IMR-90 (cell line): Measurements from ENCODE around the gene NWD2. TPM values are rescaled to one million over a fixed set of nuclear protein-coding genes. Genes with fewer than 3 reads are reported as not detected.

ENCODE experiments used
- ATAC-seq: fragments of 200-7000 bp; cut with Tn5 transposase; 2 replicates; pipeline ENCODE4 v1.9.1; 2020; ENCODE audit warnings: low read depth, mild to moderate bottlenecking, moderate library complexity
- BruUV-seq: library from RNA; stranded (reverse); fragments of 400-500 nt; replicated peaks from 2 replicates; lab custom pipeline; 2021; lab: Mats Ljungman, UMichigan
- CTCF ChIA-PET: fragments of 300-600 bp; formaldehyde crosslinking; extraction: SDS; loops from one replicate; lab custom pipeline; 2021; ENCODE audit warnings: antibody characterized with exemption; lab: Yijun Ruan, JAX
- POLR2A ChIA-PET: fragments of 300-600 bp; sonication (Branson Sonifier 250); formaldehyde crosslinking; loops from one replicate; lab custom pipeline; 2022; ENCODE audit warnings: antibody characterized with exemption; ENCODE audit not compliant: unreplicated experiment; lab: Charles Lee
- DNase-seq: peaks from one replicate; pipeline ENCODE4 v3.0.0; 2013
- H2AFZ ChIP-seq: replicated peaks from 2 replicates; pipeline ENCODE3; 2013; ENCODE audit warnings: low read length, mild to moderate bottlenecking; ENCODE audit not compliant: poor library complexity
- H2AK5ac ChIP-seq: 2 replicates; pipeline ENCODE4 v1.6.1; 2013; ENCODE audit warnings: low read depth, low read length, inconsistent platforms
- H2AK9ac ChIP-seq: replicated peaks from 2 replicates; pipeline ENCODE3; 2013; ENCODE audit warnings: mild to moderate bottlenecking, low read depth, low read length, moderate library complexity; ENCODE audit not compliant: poor library complexity
- H2BK120ac ChIP-seq: 2 replicates; pipeline ENCODE4 v1.6.1; 2013; ENCODE audit warnings: low read depth, low read length, inconsistent platforms
- H2BK15ac ChIP-seq: 3 replicates; pipeline ENCODE4 v1.6.1; 2013; ENCODE audit warnings: low read depth, low read length, inconsistent platforms
- H2BK20ac ChIP-seq: 2 replicates; pipeline ENCODE4 v1.6.1; 2013; ENCODE audit warnings: low read depth, mild to moderate bottlenecking, inconsistent platforms, low read length, moderate library complexity
- H2BK5ac ChIP-seq: 2 replicates; pipeline ENCODE4 v1.6.1; 2013; ENCODE audit warnings: mild to moderate bottlenecking, low read depth, low read length, inconsistent platforms; ENCODE audit not compliant: poor library complexity, severe bottlenecking
- H3K14ac ChIP-seq: replicated peaks from 2 replicates; pipeline ENCODE4 v1.6.1; 2013; ENCODE audit warnings: low read depth, low read length, inconsistent platforms
- H3K18ac ChIP-seq: 2 replicates; pipeline ENCODE4 v1.6.1; 2013; ENCODE audit warnings: low read depth, low read length, control low read depth
- H3K23ac ChIP-seq: 2 replicates; pipeline ENCODE4 v1.6.1; 2013; ENCODE audit warnings: low read depth, low read length, inconsistent platforms
- H3K27ac ChIP-seq: 2 replicates; pipeline ENCODE4 v1.5.1; 2013; ENCODE audit warnings: mild to moderate bottlenecking, control low read depth, low read length; ENCODE audit not compliant: insufficient read depth
- H3K27me3 ChIP-seq: 2 replicates; pipeline ENCODE4 v1.6.1; 2013; ENCODE audit warnings: low read length; ENCODE audit not compliant: control insufficient read depth, insufficient read depth
- H3K36me3 ChIP-seq: 2 replicates; pipeline ENCODE4 v1.6.1; 2013; ENCODE audit warnings: low read length, mixed read lengths; ENCODE audit not compliant: control insufficient read depth, insufficient read depth
- H3K4ac ChIP-seq: 2 replicates; pipeline ENCODE4 v1.6.1; 2013; ENCODE audit warnings: low read depth, low read length, inconsistent platforms
- H3K4me1 ChIP-seq: 2 replicates; pipeline ENCODE4 v1.6.1; 2013; ENCODE audit warnings: low read length, mixed read lengths; ENCODE audit not compliant: control insufficient read depth, insufficient read depth
- H3K4me2 ChIP-seq: 2 replicates; pipeline ENCODE4 v1.6.1; 2013; ENCODE audit warnings: low read depth, mild to moderate bottlenecking, control low read depth, low read length, moderate library complexity
- H3K4me3 ChIP-seq: 2 replicates; pipeline ENCODE4 v1.5.1; 2013; ENCODE audit warnings: low read depth, mild to moderate bottlenecking, control low read depth, low read length, moderate library complexity; ENCODE audit not compliant: insufficient read depth
- H3K56ac ChIP-seq: 2 replicates; pipeline ENCODE4 v1.6.1; 2013; ENCODE audit warnings: low read length, inconsistent platforms; ENCODE audit not compliant: insufficient read depth; ENCODE audit errors: extremely low read depth
- H3K79me1 ChIP-seq, 2 experiments: 2 replicates each; pipeline ENCODE4 v1.6.1; 2013; ENCODE audit warnings: low read length in 2 of 2, inconsistent platforms in 1 of 2, low read depth in 1 of 2
- H3K9ac ChIP-seq: 2 replicates; pipeline ENCODE4 v1.6.1; 2013; ENCODE audit warnings: low read depth, low read length, control low read depth
- H3K9me1 ChIP-seq: 2 replicates; pipeline ENCODE4 v1.6.1; 2013; ENCODE audit warnings: low read length, inconsistent platforms; ENCODE audit not compliant: insufficient read depth
- H3K9me3 ChIP-seq: 2 replicates; pipeline ENCODE4 v1.6.1; 2013; ENCODE audit warnings: low read length; ENCODE audit not compliant: control insufficient read depth, insufficient read depth
- H4K20me1 ChIP-seq: 2 replicates; pipeline ENCODE4 v1.6.1; 2013; ENCODE audit warnings: low read length, inconsistent platforms; ENCODE audit not compliant: insufficient read depth
- H4K5ac ChIP-seq: 2 replicates; pipeline ENCODE4 v1.6.1; 2013; ENCODE audit warnings: mild to moderate bottlenecking, low read depth, low read length, control low read depth
- H4K8ac ChIP-seq, 2 experiments: 2 replicates each; pipeline ENCODE4 v1.6.1; 2013; ENCODE audit warnings: low read depth in 2 of 2, low read length in 2 of 2, control low read depth in 1 of 2, inconsistent platforms in 1 of 2
- H4K91ac ChIP-seq: 2 replicates; pipeline ENCODE4 v1.6.1; 2013; ENCODE audit warnings: low read depth, low read length, inconsistent platforms; ENCODE audit not compliant: insufficient read depth
- BHLHE40 ChIP-seq: fragments of 150-350 bp; IDR thresholded peaks from 2 replicates; pipeline ENCODE4 v1.6.1; 2016; ENCODE audit warnings: mild to moderate bottlenecking, low read depth, low read length
- MAZ ChIP-seq: IDR thresholded peaks from 2 replicates; pipeline ENCODE4 v1.6.1; 2012; ENCODE audit warnings: low read depth, mild to moderate bottlenecking, low read length, improper control_type of control experiment, moderate library complexity, borderline replicate concordance
- POLR2A ChIP-seq: IDR thresholded peaks from 2 replicates; pipeline ENCODE4 v1.6.1; 2012; ENCODE audit warnings: mild to moderate bottlenecking, low read depth, low read length
- WGBS, 2 experiments: methylation state at CpG; one replicate each; pipeline versions ENCODE4 v1.1.5 to v1.1.7; 2013; ENCODE audit warnings: missing lambda C conversion rate in 2 of 2; ENCODE audit not compliant: insufficient read length in 1 of 2; ENCODE audit errors: extremely low coverage in 2 of 2; 5-methylcytosine and 5-hydroxymethylcytosine counted together
- dilution Hi-C: fragments of 300-500 bp; cut with HindIII; formaldehyde crosslinking; loops from one replicate; pipeline ENCODE4 v1.14.3; 2018; ENCODE audit warnings: low sequenced_read_pairs; ENCODE audit not compliant: unreplicated experiment
- in situ Hi-C: fragments of 300-500 bp; cut with MboI; formaldehyde crosslinking; loops from 3 replicates; pipeline ENCODE4 v1.14.3; 2019; ENCODE audit warnings: low sequenced_read_pairs, inconsistent platforms, mixed read lengths
- intact Hi-C: fragments of 100-400 bp; cut with micrococcal nuclease; formaldehyde crosslinking; loops from 2 replicates; pipeline ENCODE4 v1.10.0; 2022
- polyA plus RNA-seq, 3 experiments: library from polyadenylated mRNA; depleted of rRNA; stranded (reverse); fragments of >200 nt; gene quantifications; 2 replicates each; pipeline ENCODE4 v1.2.3, GENCODE V29; 2012; ENCODE audit warnings: low replicate concordance in 1 of 3
- total RNA-seq: library from RNA; depleted of rRNA; stranded (reverse); fragments of >200 nt; gene quantifications from 2 replicates; pipeline ENCODE4 v1.2.3, GENCODE V29; 2012

The NWD2 gene
- total and polyA plus RNA-seq, 2 of the 4 experiments (the other 2 are of a cell fraction): not detected

GRCh38 chr4:37481547-37482122 lies 237.1 kb downstream of the NWD2 start:
- BruUV-seq: no TSS peak
- Histone ChIP-seq H2BK20ac (no peak overlapping the region), H3K4me1 (no peaks in the 10 kb centered on the region), H3K18ac (no peak overlapping the region), H3K27ac (no peak overlapping the region), H3K56ac (no peak overlapping the region), H2AK9ac (no peak overlapping the region), H2BK15ac (no peak overlapping the region), H2BK5ac (no peak overlapping the region), H3K9ac (no peak overlapping the region), H2AFZ (no peak overlapping the region), H4K8ac (no peak overlapping the region), H3K23ac (no peak overlapping the region), H3K9me3 (no peaks in the 10 kb centered on the region), H2AK5ac (no peak overlapping the region), H4K5ac (no peak overlapping the region), H3K9me1 (no peaks in the 10 kb centered on the region), H3K4me2 (no peak overlapping the region), H3K14ac (no peak overlapping the region), H3K79me1 (no peaks in the 10 kb centered on the region), H3K4me3 (no peak overlapping the region), H3K4ac (no peak overlapping the region), H2BK120ac (no peak overlapping the region), H3K27me3 (no peaks in the 10 kb centered on the region), H4K20me1 (no peaks in the 10 kb centered on the region), H3K36me3 (no peaks in the 10 kb centered on the region), H4K91ac (no peak overlapping the region)
- ATAC-seq (no peak), DNase-seq (no peak)
- in situ Hi-C loops (no loop called here), dilution Hi-C loops (no loop called here), intact Hi-C loops (no loop called here)
- TF ChIP-seq POLR2A: no peak
- no peak for TF ChIP-seq MAZ
- TF ChIP-seq BHLHE40: no peak
- CTCF ChIA-PET: no interaction called here
- POLR2A ChIA-PET: no interaction called here
- WGBS, 2 experiments: no CpG with 5 or more reads among the region's 5 CpGs
